ENCODE measurements around the gene RPLP2.

The RPLP2 gene

DNA sequence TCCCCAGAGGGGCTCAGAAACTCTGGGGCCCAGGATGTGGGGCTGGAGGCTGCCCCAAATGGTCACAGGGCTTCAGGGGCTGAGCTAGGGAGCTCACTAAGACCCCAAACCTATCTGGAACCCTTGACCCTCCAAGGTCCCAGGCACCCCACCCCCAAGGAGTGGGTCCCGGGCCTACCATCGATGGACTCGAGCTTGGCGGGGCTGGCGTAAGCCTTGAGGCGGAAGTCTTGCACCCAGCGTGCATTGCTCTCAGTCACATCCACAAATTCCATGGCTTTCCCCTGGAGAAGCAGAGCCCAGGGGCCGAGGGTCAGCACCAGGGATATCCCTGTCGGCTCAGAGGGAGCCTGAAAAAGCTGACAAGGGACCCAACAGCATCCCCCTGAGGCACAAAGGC is 35.9 kb upstream of the RPLP2 start:
- no peak for DNase-seq (ENCODE audit: low read depth in 1 of 2, low spot score in 1 of 2)

DNA sequence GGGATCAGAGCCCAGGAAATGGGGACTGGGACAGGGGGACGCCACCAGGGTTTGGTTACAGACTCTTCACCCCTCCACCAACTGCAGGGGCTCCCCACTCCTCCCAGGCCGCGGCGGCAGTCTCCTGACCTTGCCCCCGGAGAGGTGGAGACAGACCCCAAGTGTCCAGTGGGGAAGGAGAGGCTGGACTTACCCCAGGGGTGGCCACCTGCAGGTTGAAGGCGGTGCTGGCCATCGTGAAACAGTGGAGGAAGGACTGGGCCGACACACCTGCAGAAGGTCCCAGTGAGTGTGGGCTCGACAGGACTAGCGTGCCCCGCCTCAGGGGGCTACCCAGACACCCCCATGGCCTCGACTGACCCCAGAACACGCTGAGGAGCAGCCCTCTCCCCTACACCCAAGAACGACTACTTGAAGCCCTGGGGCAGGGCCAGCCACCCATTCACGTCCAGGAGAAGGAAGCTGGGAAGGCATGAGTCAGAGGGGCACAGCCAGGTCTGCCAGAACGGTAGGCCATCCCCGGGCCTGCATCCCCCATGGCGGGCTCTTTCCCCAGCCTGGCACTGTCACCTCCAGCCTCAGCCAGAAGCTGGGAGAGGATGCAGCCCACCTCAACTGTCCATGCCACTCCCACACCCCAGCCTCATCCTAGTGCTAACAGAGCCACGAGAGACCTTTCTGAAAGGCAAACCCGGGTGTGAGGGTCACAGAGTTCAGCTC is 34.7 kb upstream of the RPLP2 start:
- DNase-seq (ENCODE audit: low read depth in 1 of 2, low spot score in 1 of 2) = no peak

DNA sequence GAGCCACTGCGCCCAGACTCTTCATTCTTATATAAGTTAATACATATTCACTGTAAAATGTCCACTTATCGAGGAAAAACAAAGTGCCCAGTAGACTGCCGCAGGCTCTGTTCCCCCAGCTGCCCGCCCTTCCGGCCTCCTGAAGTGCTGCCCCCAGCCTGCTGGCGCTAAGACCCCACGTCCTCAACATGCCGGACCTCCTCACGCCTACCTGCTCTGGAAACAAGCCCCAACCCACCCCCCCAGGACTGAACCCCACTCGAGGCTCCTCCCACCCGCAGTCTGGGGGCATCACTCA is 33.6 kb upstream of the RPLP2 start:
- no peak for DNase-seq (ENCODE audit: low read depth in 1 of 2, low spot score in 1 of 2)

DNA sequence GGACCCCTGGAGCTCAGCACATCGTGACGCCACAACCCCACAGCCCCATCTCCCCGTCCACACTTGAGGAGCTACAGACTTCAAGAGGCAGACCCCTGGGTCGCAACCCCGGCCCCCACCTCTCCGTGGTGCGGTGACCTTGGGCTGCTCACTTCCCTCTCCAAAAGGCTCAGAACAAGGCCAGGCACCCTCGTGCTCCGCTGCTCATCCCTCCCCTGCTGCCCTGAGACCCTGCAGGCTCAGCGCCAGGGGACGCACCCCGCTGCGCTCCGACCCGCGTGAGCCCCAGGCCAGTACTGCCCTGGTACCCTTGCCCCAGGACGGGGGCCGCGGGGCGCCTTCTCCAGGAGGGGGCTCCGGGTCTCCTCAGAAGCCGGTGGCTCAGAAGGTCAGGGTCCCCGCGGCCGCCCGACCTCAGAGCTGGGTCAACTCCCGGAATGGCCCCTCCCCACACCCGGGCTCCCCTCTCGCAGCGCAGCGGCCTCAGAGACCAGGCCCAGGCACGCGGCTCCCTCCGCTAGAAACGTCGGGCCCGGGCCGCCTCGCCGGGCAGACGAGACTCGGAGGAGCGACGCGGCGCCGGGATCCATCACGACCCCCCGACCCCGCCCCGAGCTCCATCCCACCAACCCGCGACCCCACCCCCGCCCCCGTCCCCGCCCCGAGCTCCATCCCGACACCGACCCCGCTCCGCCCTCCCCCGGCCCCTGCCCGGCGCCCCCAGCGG is 33.0 kb upstream of the RPLP2 start:
- DNase-seq (ENCODE audit: low read depth in 1 of 2, low spot score in 1 of 2) = peak in 1 of 2 donors; percentile 17

DNA sequence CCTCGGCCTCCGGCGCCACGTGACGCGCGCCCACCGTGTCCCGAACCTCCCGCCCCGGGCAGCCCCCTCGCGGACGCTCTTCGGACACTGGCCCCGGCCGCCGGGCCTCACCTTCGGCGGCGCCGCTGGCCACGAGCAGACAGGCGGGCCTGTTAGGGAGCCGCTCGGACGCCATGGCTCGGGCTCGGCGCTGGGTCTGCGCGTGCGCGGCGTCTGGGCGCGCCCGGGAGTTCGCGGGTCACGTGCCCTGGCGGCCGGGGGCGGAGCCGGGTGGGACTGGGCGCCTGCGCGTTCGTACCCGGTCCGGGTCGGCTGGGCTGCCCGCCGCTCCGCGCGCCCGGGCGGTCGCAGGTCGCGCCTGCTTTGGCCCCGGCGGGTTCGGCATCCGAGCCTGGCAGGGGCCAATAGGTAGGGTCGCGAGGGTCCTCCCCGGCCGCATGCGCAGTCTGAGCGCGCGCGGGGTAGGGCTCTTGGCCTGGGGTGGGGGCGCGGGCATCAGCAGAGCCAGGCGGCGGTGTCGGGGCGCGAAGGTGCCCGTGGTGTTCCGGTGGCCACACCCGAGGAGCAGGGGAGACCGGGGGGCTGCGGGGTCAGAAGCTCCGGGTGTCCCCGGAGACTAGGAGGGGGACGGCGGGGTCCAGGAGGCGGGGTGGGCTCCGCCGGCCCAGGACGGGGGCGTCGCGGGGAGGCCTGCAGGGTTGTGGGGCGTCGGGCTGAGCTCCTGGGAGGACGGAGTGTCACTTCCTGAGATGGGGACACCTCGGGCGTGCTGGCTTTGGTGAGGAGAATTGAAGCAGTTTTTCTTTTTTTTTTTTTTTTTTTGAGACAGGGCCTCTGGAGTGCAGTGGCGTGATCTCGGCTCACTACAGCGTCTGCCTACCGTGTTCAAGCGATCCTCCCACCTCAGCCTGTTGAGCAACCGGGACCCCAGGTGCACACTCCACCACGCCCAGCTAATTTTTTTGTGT is 32.2 kb upstream of the RPLP2 start, which contains the start of gene GATD1:
Gene GATD1 (minus strand): TSS at position 200 of the 968 bp plus-strand sequence. CDS start 25 bp downstream, at position 175.
- peak; percentile 88 to 90 for DNase-seq (ENCODE audit: low read depth in 1 of 2, low spot score in 1 of 2)

DNA sequence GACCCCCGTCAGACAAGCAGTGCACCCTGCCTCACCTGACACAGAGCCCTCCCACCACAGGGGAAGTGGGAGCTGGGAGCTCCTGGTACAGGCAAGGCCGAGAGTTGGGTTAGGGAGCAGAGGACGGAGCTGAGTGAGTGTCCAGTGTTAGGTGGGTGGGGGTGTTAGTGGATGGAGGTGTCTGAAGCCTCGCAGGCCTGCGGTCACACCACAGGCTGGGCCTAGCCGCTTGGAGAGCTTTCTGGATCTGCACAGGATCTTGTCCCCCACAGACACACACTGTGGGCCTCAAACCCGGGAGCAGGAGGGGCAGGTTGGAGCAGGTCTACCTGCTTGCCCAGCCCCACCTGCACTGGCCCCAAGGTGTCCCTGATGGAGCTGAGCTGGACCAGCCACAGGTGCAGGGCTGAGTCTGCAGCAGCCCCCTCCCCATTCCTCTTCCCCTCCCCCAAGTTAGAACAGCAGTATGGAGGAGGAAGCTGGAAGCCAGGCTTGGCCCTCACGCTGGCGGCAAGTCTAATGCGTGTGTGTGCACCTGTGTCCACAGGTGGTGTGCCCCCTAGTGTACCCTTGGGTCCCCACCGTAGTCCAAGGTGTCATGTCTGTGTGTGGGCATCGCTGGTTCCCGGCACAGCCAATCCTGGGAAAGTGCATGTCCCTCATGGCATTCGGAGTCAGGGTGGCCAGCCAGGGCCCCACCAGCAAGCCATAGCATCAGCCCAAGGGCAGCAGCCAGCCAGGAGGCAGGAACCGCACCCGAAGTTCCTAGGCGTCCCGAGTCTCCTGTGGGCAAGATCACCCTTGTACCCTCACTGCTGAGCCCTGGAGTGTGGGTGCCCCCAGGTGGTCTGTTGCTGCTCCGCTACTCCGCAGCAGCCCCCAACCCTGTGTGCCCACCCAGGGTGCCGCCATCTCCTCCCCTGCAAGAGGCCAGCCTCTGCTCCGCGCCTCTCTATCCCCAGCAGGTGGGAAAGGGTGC is 30.5 kb upstream of the RPLP2 start:
- DNase-seq (ENCODE audit: low read depth in 1 of 2, low spot score in 1 of 2) = no peak

DNA sequence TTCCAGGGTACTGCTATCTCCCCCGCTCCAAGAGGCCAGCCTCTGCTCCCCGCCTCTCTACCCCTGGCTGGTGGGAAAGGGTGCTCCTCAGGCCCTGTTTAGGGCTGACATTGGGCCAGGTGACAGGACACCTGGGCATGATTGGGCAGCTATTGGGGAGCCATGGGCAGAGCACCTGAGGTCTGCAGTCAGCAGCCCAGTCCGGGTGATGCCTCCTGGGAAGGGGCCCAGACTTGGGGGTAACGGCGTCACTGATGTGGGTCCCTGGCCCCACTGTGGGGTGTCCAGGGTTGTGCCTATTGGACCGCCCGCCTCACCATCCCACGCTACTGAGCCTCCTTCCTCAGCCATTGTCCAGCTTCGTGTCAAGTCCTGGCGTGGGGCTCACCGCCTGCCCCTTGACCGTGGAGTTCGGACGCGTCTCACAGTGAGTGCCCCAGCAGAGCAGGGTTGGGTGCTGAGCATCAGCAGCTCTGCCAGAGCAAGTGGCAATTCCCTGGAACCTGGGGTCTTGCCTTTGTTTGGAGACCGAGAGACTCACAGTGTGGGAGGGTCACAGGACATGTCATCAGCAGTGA is 29.7 kb upstream of the RPLP2 start:
- no peak for DNase-seq (ENCODE audit: low read depth in 1 of 2, low spot score in 1 of 2)

DNA sequence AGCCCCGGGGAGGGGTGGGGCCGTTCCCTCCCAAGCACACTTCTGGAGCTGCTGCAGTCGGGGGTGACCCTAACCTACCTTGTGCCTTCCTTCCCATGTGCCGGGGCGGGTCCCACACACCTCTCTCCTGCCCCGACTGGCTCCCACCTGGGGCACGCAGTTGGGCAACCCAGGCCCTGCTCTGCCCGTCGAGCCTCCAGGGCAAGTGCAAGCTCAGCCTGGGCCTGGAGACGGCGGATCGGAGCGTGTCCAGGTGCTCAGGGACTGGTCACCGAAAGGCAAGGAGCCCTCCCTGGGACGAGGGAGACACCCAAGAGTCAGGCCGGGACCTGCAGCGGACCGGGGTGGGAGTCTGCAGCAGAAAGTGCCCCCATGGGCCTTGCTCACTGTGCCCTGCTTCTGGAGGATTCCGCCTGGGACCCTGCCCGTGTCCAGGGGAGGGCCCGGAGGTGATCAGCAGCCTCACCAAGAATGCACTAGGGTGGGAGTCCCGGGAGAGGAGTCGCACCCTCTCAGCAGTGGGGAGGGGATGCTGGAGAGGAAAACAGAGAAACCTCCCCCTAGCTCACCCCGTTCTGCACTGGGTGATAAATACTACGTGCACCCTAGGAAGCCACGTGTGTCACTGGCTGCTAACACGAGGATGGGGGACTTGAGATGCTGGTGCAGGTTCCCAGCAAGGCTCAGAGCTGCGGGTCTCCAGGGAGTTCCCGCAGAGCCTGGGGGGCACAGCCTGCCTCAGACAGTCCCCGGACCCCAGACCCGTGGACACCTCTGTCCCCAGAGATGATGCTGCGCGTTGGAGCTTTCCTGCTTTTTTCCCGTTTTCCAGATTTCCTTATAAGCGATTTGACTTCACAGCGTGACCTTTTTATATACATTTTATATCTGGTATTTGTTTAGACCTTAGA is 27.2 kb upstream of the RPLP2 start:
- DNase-seq (ENCODE audit: low read depth in 1 of 2, low spot score in 1 of 2) = no peak

DNA sequence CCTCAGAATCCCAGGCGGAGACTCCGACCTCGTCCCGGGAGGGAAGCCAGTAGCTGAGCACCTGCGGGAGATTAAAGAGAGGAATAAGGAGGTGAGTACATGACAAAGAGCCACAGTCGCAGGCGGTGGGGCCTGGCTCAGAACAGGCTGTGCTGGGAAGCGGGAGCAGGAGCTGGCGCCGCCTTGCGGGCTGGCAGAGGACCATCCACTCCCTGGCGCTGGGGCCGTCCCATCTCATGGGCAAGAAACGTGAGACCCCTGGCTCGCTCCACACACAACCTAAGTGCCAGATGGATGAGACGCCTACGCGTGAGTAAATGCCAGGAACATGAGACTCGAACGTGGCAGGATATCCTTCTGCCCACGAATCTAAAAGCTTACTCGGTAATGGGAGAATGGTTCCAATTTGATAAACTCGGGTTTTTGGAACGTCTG is 26.2 kb upstream of the RPLP2 start:
- DNase-seq (ENCODE audit: low read depth in 1 of 2, low spot score in 1 of 2) = no peak

DNA sequence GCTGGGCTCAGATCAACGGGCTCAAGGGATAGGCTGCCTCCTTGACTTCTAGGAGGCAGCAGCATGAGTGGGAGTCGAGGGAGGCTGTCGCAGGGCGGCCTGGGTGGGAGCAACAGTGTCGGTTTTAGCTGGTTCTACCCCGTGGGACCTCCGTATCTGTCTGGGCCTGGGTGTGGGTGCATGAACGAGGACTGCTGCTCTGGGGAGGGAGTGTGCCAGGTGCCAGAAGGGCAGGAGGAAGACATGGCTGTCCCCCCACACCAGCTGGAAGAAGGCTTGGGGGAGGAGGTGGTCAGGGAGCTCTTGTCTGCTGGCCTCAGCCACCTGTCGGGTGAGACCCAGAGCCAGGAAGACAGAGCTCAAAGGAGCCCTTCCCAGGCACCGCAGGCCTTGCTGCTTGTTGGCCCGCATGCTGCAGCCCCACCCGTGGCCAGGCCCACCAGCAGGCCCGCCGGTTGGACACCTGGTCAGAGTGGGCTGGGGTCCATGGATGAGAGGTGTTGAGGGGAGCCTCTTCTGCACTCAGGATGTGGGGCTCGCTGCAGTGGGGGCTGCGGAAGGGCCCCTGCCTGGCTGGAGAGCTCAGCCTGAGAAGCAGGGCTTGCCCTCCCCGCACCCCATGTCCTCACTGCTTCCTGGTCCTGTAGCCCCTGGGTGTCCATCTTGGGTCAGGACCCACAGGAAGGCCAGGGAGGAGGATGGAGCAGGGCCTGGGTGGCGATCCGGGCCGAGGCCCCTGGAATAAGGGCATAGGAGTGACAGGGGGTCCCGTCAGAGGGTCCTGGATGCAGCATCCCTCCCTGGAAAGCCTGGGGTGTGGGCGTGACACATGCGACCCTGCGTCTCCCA is 23.3 kb upstream of the RPLP2 start:
- DNase-seq (ENCODE audit: low read depth in 1 of 2, low spot score in 1 of 2) = no peak

DNA sequence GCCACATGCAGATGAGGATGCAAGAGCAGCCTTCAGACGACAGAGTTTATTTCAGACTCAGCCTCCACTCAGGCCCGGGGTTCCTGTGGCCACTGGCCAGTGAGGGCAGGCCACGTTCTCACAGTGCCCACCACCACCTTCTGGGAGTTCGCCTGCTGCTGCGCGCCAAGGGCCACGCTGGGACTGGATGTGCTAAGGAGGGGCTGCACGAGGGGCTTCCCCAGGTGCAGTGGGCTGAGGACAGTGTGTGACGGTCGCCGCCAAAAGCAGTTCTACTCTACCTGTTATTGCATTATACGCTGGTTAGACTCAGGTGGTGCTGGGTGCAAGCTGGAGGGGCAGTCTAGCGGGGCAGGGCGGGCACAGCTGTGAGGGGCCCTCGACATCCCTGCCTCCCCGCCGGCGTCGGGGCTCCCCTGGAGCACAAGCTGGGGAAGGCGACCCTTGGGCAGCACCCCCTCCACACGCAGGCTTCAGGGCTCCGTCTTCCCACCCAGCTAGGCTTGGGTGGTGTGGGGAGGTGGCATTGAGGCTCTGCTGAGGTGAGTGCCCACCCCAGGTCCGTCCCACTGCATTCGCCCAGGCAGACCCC is 22.6 kb upstream of the RPLP2 start:
- no peak for DNase-seq (ENCODE audit: low read depth in 1 of 2, low spot score in 1 of 2)

DNA sequence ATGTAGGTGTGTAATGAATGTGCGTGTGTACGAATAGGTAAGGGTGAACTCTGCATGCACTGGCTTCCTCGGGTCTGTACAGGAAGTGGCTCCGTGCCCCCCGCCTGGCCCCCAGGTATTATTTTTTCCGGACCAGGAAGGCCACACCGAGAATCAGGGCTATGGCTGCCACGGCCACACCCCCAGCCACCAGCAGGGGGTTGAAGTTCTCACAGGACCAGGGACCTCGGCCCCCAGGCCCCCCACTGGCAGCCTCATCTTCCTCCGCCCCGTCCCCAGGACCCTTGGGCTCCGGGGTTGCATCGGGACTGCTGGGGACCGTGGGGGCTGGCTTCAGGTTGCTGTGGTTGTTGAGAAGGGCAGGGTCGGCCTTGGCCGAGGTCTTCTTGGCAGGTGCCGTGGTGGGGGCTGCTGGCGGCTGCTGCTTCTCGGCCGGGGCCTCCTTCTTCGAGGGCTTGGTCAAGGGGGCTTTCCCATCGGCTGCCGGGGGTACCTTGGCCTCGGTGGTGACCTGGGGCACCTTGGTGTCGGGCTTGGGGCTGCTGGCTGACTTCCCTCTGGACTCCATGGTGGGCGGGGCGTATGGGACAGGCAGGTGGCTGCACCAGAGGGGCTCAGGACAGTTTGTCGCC is 21.6 kb upstream of the RPLP2 start:
- DNase-seq (ENCODE audit: low read depth in 1 of 2, low spot score in 1 of 2) = no peak

DNA sequence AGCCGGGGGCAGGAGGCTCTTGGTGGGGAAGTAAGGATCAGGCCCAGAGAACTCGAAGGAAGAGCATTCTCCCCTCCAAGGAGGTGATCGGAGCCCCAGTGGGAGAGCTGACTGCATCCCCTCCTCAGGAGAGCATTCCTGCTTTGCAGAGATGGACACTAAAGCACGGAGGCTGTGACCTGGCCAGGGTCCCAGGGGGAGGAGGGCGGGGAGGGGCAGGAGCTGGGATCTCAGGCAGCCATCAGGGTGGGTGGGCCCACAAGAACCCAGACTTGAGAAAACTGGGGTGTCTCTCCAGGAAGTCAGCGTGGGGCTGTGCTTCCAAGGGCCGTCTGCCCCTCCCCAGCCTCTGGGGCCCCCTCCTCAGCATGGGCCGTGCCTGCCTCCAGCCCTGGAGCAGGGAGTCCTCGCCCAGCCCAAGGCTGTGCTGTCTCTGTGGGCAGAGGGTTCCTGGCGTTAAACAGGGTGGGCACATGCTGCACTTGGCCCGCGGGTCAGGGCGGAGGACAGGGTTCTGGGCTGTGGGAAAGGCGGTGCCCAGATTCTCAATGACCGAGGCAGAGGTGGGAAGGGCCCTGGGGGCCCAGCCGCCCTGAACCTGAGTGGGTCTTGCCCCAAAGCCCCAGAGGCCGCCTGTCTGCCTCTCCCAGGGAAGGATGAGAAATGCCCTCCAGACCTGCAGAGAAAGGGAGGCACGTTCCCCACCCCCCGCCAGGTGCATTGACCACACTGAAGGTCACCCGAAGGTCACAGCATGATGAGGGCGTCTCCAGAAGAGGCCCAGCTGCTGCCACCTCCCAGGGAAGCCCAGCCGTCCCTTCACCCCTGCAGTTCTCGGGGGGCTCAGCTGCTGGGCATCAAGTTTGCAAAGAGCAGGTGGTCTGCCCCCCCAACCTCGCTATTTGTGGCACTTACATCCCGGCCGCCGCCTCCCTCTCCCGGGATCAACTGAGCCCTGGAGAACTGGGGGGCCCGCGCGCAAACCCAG is 20.5 kb upstream of the RPLP2 start:
- no peak for DNase-seq (ENCODE audit: low read depth in 1 of 2, low spot score in 1 of 2)

DNA sequence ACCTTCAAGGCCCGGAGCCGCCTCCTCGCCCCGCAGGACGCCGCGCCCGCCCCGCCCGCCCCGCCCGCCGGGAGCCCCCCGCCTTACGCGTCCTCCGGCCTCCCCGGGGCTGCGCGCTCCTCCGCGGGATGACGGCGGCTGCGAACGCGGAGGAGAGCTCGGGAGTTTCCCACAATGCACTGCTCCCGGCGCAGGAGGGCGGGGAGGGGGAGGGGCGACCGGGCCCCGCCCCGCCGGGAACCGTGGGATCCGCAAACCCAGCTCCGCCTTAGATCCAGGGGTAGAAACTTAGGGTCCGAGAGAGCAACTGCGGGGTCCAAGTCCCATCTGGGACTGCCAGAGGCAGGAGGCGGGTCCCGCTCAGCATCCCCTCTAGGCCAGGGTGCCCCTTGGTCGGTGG is 19.8 kb upstream of the RPLP2 start, which contains the start of gene CEND1:
Gene CEND1 (minus strand): TSS at position 148 of the 400 bp plus-strand sequence. CDS start 1,514 bp downstream, outside the sequence.
- DNase-seq (ENCODE audit: low read depth in 1 of 2, low spot score in 1 of 2) = no peak

DNA sequence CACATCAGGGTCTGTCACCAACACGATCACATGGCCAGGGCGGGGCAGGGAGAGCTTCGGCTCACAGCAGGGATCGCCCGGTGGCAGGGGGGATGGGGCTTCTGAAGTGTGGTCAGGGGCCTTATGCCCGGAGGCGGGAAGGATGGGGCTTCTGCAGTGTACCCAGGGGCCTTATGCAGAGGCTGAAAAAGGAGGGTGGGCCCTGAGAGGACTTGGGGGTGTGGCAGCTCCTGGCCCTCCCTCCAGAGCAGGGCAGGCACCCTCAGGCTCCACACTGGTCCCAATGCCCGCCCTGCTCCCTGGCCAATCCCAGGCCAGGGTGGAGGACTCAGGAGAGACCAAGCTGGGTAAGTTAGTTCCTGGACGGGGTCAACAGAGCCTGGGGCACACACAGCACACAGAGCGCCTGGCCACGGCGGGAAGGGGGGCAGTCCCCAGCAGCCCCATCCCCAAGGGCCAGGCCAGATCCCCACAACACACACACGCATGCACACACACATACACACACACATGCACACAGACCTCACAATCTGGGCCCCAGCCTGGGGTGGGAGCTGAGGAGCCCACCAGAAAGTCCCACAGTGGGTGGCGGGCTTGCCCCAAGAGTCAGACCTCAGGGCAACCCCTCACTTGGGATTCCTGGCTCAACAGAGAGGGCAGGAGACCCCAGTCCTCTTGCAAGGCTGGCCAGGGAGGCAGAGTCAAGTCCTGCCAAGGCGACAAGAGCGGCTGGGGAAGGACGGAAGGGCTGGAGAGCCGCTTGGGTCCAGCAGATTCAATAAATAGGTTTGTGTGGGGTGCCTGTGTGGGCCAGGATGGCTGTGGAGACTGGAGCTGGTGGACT is 18.8 kb upstream of the RPLP2 start:
- DNase-seq (ENCODE audit: low read depth in 1 of 2, low spot score in 1 of 2) = no peak

Measured in activated CD4-positive, alpha-beta T cell treated with anti-CD3 and anti-CD28 coated beads, Interleukin-2, amount 50 U/mL, for 24 hours (primary cell).